Natural killer cell (primary cell): ENCODE measurements around the gene C19orf25. TPM values are rescaled to one million over a fixed set of nuclear protein-coding genes. Genes with fewer than 3 reads are reported as not detected.
A peak's percentile ranks its signal among the peaks of the same experiment; 100 is the strongest.

Source experiments
- ATAC-seq, 3 donors: fragments of 150-1000 bp in 2 of 3; fragments of 200-7000 bp in 1 of 3; cut with Tn5 transposase; 1 replicate in 1 of 3; 2 replicates in 2 of 3; pipeline ENCODE4 v1.10.0; 2021; ENCODE audit warnings: mild to moderate bottlenecking in 2 of 3, moderate library complexity in 2 of 3
- DNase-seq, 2 donors: peaks; one replicate each; pipeline versions ENCODE4 v3.0.0 to v3.0.0-alpha.2; 2013 to 2021; ENCODE audit warnings: mixed read lengths in 1 of 2
- H3K27ac ChIP-seq: one replicate; pipeline ENCODE4 v1.5.1; 2013; ENCODE audit warnings: mild to moderate bottlenecking, low read length
- H3K27me3 ChIP-seq: one replicate; pipeline ENCODE4 v1.6.1; 2013; ENCODE audit warnings: low read length; ENCODE audit not compliant: control insufficient read depth, insufficient read depth
- H3K36me3 ChIP-seq: one replicate; pipeline ENCODE4 v1.6.1; 2013; ENCODE audit warnings: low read length; ENCODE audit not compliant: control insufficient read depth, insufficient read depth
- H3K4me1 ChIP-seq: one replicate; pipeline ENCODE4 v1.6.1; 2013; ENCODE audit warnings: low read length; ENCODE audit not compliant: control insufficient read depth, insufficient read depth
- H3K4me3 ChIP-seq: one replicate; pipeline ENCODE4 v1.5.1; 2013; ENCODE audit warnings: low read length
- H3K9me3 ChIP-seq: one replicate; pipeline ENCODE4 v1.6.1; 2013; ENCODE audit warnings: low read length; ENCODE audit not compliant: control insufficient read depth, insufficient read depth
- H3K27ac Mint-ChIP-seq, 2 donors: one replicate each; pipeline ENCODE4 v1.8.0; 2022; ENCODE audit warnings: mild to moderate bottlenecking in 2 of 2, mixed read lengths in 2 of 2, moderate library complexity in 1 of 2
- H3K27me3 Mint-ChIP-seq, 2 donors: one replicate each; pipeline ENCODE4 v1.8.0; 2022; ENCODE audit warnings: low read depth in 2 of 2, mixed read lengths in 2 of 2
- H3K36me3 Mint-ChIP-seq: one replicate; pipeline ENCODE4 v1.8.0; 2022; ENCODE audit warnings: mixed read lengths
- H3K4me1 Mint-ChIP-seq, 2 donors: one replicate each; pipeline ENCODE4 v1.8.0; 2022; ENCODE audit warnings: mixed read lengths in 2 of 2
- H3K4me3 Mint-ChIP-seq: one replicate; pipeline ENCODE4 v1.8.0; 2022; ENCODE audit warnings: mild to moderate bottlenecking, moderate library complexity, mixed read lengths
- H3K9me3 Mint-ChIP-seq, 2 donors: one replicate each; pipeline ENCODE4 v1.8.0; 2022; ENCODE audit warnings: mixed read lengths in 2 of 2
- CTCF ChIP-seq: fragments of 200-600 bp; IDR thresholded peaks from one replicate; pipeline ENCODE4 v1.8.0; 2022; ENCODE audit warnings: antibody characterized with exemption
- WGBS: methylation state at CpG from one replicate; pipeline ENCODE4 v1.1.7; 2013; ENCODE audit warnings: missing lambda C conversion rate; ENCODE audit not compliant: insufficient coverage; 5-methylcytosine and 5-hydroxymethylcytosine counted together
- intact Hi-C: fragments of 100-400 bp; cut with micrococcal nuclease; formaldehyde crosslinking; loops from one replicate; pipeline ENCODE4 v1.14.2; 2022
- total RNA-seq, 4 donors: library from RNA; stranded (reverse); fragments of 120-200 nt in 1 of 4; gene quantifications; one replicate each; pipeline versions ENCODE4 v1.2.3 to v1.2.4, GENCODE V29; 2013 to 2022

The C19orf25 gene
- total RNA-seq, 3 donors from 2014 or later (not counting 1 experiment from before 2014, with no cell fraction given) = 30.2 to 42.2 (median 34.3) TPM

DNA sequence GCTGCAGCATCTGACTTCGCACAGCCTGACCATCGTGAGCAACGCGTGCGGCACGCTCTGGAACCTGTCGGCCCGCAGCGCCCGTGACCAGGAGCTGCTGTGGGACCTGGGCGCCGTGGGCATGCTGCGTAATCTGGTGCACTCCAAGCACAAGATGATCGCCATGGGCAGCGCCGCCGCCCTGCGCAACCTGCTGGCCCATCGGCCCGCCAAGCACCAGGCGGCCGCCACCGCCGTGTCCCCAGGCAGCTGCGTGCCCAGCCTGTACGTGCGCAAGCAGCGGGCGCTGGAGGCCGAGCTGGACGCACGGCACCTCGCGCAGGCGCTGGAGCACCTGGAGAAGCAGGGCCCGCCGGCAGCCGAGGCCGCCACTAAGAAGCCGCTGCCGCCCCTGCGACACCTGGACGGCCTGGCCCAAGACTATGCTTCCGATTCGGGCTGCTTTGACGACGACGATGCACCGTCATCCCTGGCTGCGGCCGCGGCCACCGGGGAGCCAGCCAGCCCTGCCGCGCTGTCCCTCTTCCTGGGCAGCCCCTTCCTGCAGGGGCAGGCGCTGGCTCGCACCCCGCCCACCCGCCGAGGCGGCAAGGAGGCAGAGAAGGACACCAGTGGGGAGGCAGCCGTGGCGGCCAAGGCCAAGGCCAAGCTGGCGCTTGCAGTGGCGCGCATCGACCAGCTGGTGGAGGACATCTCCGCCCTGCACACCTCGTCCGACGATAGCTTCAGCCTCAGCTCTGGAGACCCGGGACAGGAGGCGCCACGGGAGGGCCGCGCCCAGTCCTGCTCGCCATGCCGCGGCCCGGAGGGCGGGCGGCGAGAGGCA, 13.6 kb downstream of the C19orf25 start:
- Mint-ChIP-seq H3K9me3 (no peaks in the 10 kb centered on the region), H3K27ac (no peak overlapping the region), H3K4me1 (peaks cover 0 to 5% of the 10 kb centered on the region in 2 donors), H3K36me3 (no peaks in the 10 kb centered on the region), H3K4me3 (no peak overlapping the region), H3K27me3 (peaks cover 0 to 3% of the 10 kb centered on the region in 2 donors)
- TF ChIP-seq CTCF = peak; percentile 17
- DNase-seq (peak in 1 of 2 donors; percentile 65), ATAC-seq (peak in 2 of 3 donors; percentile 27 to 45)
- H3K36me3 ChIP-seq = peaks cover 3% of the 10 kb centered on the region
- peaks cover 38% of the 10 kb centered on the region for H3K4me1 ChIP-seq
- H3K27ac ChIP-seq = no peak overlapping the region
- H3K27me3 ChIP-seq = peaks cover 13% of the 10 kb centered on the region
- intact Hi-C loops = no loop called here
- H3K9me3 ChIP-seq = no peaks in the 10 kb centered on the region
- H3K4me3 ChIP-seq = no peak overlapping the region
- WGBS = 50% methylated on average over 83 of the region's 83 CpGs

- Histone ChIP-seq H3K36me3 (peaks cover 3% of the 10 kb centered on the region), H3K4me1 (peaks cover 17% of the 10 kb centered on the region), H3K9me3 (no peaks in the 10 kb centered on the region), H3K27me3 (peaks cover 16% of the 10 kb centered on the region), H3K27ac (no peak overlapping the region), H3K4me3 (no peak overlapping the region)
- 94% methylated on average over 24 of the region's 24 CpGs for WGBS
- Mint-ChIP-seq H3K4me1 (peaks cover 0 to 5% of the 10 kb centered on the region in 2 donors), H3K27ac (no peak overlapping the region), H3K27me3 (no peaks in the 10 kb centered on the region), H3K9me3 (no peaks in the 10 kb centered on the region), H3K36me3 (no peaks in the 10 kb centered on the region), H3K4me3 (no peak overlapping the region)
- no peak for TF ChIP-seq CTCF
- DNase-seq (no peak), ATAC-seq (no peak)
- intact Hi-C loops = no loop called here
Observed at GRCh38 chr19:1461862-1462261, 17.2 kb downstream of the C19orf25 start.

- no peak for TF ChIP-seq CTCF
- intact Hi-C loops = no loop called here
- Mint-ChIP-seq H3K27me3 (peaks cover 0 to 6% of the 10 kb centered on the region in 2 donors), H3K4me3 (no peak overlapping the region), H3K9me3 (no peaks in the 10 kb centered on the region), H3K4me1 (peaks cover 0 to 11% of the 10 kb centered on the region in 2 donors), H3K36me3 (no peaks in the 10 kb centered on the region), H3K27ac (no peak overlapping the region)
- Histone ChIP-seq H3K4me1 (peaks cover 17% of the 10 kb centered on the region), H3K27me3 (peaks cover 22% of the 10 kb centered on the region), H3K9me3 (peaks cover 7% of the 10 kb centered on the region), H3K36me3 (peaks cover 3% of the 10 kb centered on the region), H3K4me3 (no peak overlapping the region), H3K27ac (no peak overlapping the region)
- ATAC-seq (no peak), DNase-seq (no peak)
- WGBS = 91% methylated on average over 36 of the region's 36 CpGs
Observed at GRCh38 chr19:1460033-1460995, 18.7 kb downstream of the C19orf25 start.
